ENCODE measurements around the gene UBE2R2. TPM values are rescaled to one million over a fixed set of nuclear protein-coding genes. Genes with fewer than 3 reads are reported as not detected.
"Not testable (repeated sequence)": the region's sequence is repeated elsewhere in the genome, so short reads cannot be mapped to it uniquely, and the experiment has no call there.

UBE2R2 gene
- total RNA-seq, 1 donor from 2014 or later: 39.9 TPM

DNA sequence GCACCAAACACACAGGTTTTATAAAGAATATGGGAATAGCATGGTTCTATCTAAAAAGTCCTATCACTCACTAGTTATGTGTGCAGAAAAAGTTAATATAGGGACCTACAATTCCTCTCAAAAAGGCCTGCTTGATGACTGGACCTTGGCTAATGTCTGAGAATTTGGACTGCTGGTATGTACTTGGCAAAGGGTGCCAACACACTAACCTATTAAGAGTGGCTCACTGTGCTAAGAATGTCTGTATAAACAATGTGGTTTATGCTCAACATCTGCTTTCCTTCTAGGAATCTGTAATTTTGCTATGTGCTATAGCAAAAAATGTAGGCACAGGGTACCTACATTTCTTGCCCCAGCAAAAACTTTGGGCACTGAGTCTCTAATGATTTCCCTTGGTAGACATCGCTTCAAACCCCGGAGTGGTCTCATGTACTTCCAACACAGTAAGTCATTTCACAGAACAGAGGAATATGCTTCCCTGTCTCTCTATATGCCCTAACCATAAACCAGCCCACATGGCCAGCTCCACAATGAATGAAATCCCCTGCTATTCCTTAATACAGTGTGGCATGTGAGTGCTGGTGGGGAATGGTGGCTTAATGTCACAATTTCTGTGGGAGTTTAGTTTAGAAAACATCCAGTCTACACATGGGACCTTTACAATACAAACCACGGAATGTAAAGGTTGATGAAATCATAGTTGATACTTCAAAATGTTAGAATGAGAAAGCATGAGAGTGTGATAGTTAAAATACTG is 130.0 kb downstream of the UBE2R2 start:
- intact Hi-C loops (cut with DNase I): loop anchor here (10.0 kb wide), 1 partner anchor 892 kb away; no protein-coding TSS in a partner anchor
- no peak for ATAC-seq
- DNase-seq (ENCODE audit: low spot score): no peak

GRCh38 chr9:33950371-33950770 is 133.4 kb downstream of the UBE2R2 start:
- intact Hi-C loops (cut with DNase I): no loop called here
- DNase-seq (ENCODE audit: low spot score) (no peak), ATAC-seq (no peak)

GRCh38 chr9:33952066-33952465 is 135.1 kb downstream of the UBE2R2 start:
- DNase-seq (ENCODE audit: low spot score) (no peak), ATAC-seq (no peak)
- intact Hi-C loops (cut with DNase I): no loop called here

DNA sequence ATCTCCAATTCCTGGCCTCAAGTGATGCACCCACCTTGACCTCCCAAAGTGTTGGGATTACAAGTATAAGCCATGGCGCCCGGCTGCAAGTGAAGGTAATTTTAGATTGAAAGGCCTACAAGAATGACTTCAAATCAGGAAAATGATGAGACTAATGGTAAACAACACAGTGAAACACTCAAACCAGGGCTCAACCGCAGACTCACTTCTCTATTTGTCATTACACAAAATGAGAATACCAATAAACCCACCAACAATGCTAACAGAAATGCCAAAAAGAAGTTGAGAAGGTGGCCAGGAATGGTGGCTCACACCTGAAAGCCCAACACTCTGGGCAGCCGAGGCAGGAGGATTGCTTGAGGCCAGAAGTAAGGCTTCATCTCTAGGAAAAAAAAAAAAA is 139.6 kb downstream of the UBE2R2 start:
- DNase-seq (ENCODE audit: low spot score) (no peak), ATAC-seq (no peak)
- intact Hi-C loops (cut with DNase I): no loop called here

GRCh38 chr9:33959725-33960124 is 142.8 kb downstream of the UBE2R2 start:
- DNase-seq (ENCODE audit: low spot score) (no peak), ATAC-seq (no peak)
- intact Hi-C loops (cut with DNase I): no loop called here

GRCh38 chr9:33962468-33962867 is 145.5 kb downstream of the UBE2R2 start:
- ATAC-seq; DNase-seq (ENCODE audit: low spot score); intact Hi-C loops (cut with DNase I): not testable (repeated sequence)

GRCh38 chr9:33964086-33964768 is 147.3 kb downstream of the UBE2R2 start:
- ATAC-seq (no peak), DNase-seq (ENCODE audit: low spot score) (no peak)
- intact Hi-C loops (cut with DNase I): no loop called here

Other genes with a start within 250 kb of the UBE2R2 start
- gene PRSS3, start 21.6 kb upstream of the UBE2R2 start, total RNA-seq: not detected
- 54.0 TPM for gene UBAP2, start 231.7 kb downstream of the UBE2R2 start, total RNA-seq